BLaER1 (cell line): ENCODE data around the gene SFTPD.

ENCODE experiments used
- H3K27ac ChIP-seq: shearing (Covaris generic); formaldehyde crosslinking; 2 replicates; pipeline ENCODE4 v1.8.1; 2022
- H3K27me3 ChIP-seq: shearing (Covaris generic); formaldehyde crosslinking; 2 replicates; pipeline ENCODE4 v1.8.1; 2022
- H3K36me3 ChIP-seq: shearing (Covaris generic); formaldehyde crosslinking; 2 replicates; pipeline ENCODE4 v1.8.1; 2022
- H3K4me1 ChIP-seq: shearing (Covaris generic); formaldehyde crosslinking; 2 replicates; pipeline ENCODE4 v1.8.1; 2022
- H3K4me2 ChIP-seq: shearing (Covaris generic); formaldehyde crosslinking; 2 replicates; pipeline ENCODE4 v1.8.1; 2022
- H3K4me3 ChIP-seq: shearing (Covaris generic); formaldehyde crosslinking; 2 replicates; pipeline ENCODE4 v1.8.1; 2022
- H3K9ac ChIP-seq: shearing (Covaris generic); formaldehyde crosslinking; 2 replicates; pipeline ENCODE4 v1.8.1; 2022
- H3K9me3 ChIP-seq: shearing (Covaris generic); formaldehyde crosslinking; 2 replicates; pipeline ENCODE4 v1.8.1; 2022
- H4K20me1 ChIP-seq: shearing (Covaris generic); formaldehyde crosslinking; 2 replicates; pipeline ENCODE4 v1.8.1; 2022
- Cebpa-rat ChIP-seq: shearing (Covaris generic); IDR thresholded peaks from 2 replicates; pipeline ENCODE4 v1.8.1; 2022

The SFTPD gene

DNA sequence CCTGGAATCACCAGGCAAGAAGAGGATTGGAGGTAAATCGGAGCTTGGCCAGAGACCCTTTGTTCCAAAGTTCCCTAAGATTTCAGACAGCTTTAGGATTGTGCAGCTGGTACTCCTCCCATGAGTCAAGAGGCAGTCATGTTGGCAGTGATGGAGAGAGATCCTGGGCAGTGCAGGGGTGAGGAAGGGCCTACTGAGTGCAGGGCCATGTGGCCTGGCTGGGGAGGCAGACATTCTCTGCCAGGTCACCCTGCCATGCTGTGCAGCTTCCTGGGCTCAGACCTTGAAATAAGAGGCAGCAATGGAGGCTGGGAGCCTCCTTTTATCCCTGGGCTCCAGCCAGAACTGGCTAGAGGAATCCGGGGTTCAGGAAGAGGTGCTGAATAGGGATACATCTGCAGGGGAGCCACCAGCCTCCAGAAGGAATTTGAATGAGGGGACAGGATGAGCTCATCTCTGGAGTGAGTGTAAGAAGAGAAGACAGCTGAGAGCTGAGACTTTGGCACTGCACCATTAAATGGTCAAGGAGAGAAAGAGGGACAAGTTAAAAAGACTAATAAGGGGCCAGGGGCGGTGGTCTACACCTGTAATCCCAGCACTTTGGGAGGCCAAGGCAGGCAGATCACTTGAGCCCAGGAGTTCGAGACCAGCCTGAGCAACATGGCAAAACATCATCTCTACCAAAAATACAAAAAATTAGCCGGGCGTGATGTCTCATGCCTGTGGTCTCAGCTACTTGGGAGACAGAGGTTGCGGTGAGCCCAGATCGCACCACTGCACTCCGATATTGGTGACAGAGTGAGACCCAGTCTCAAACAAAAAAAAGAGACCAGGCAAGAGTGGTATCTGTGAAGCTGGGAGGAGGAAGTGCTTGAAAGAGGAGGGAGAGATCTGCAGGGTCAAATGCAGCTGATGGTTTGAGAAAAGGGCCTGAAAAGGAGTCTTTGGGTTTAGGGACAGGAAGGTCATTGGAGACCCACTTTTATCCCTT, 12.0 kb downstream of the SFTPD start:
- H3K9me3 ChIP-seq = no peaks in the 10 kb centered on the region
- no peak for TF ChIP-seq Cebpa-rat
- no peaks in the 10 kb centered on the region for H3K27me3 ChIP-seq
- H3K36me3 ChIP-seq = no peaks in the 10 kb centered on the region
- H3K27ac ChIP-seq = no peak overlapping the region
- H3K4me3 ChIP-seq = no peak overlapping the region
- H3K9ac ChIP-seq = no peak overlapping the region
- peak overlapping the region; percentile 64 for H3K4me2 ChIP-seq
- no peaks in the 10 kb centered on the region for H4K20me1 ChIP-seq
- peaks cover 37% of the 10 kb centered on the region for H3K4me1 ChIP-seq

DNA sequence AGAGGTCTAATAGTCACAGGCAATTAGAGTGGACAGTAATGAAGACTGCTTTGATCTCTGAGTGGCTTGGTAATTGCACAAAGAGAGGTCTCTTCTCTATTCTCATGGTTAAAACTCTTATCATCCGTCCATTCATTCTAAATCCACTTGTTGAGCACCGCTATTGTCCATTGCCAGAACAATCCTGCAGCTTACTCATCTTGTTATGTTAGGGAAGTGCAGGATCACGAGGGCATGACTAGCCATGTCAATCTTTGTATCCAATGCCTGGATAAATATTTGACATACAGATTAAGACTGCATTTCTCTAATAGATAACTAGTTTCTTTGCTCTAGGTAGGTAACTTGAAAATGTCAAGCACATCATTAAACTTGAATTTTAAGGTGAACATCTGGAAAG, 14.9 kb downstream of the SFTPD start:
- Histone ChIP-seq H3K4me2 (no peak overlapping the region), H3K36me3 (no peaks in the 10 kb centered on the region), H3K4me3 (no peak overlapping the region), H3K27ac (no peak overlapping the region), H3K9ac (no peak overlapping the region), H3K4me1 (peaks cover 24% of the 10 kb centered on the region), H3K9me3 (no peaks in the 10 kb centered on the region), H3K27me3 (no peaks in the 10 kb centered on the region), H4K20me1 (no peaks in the 10 kb centered on the region)
- no peak for TF ChIP-seq Cebpa-rat

DNA sequence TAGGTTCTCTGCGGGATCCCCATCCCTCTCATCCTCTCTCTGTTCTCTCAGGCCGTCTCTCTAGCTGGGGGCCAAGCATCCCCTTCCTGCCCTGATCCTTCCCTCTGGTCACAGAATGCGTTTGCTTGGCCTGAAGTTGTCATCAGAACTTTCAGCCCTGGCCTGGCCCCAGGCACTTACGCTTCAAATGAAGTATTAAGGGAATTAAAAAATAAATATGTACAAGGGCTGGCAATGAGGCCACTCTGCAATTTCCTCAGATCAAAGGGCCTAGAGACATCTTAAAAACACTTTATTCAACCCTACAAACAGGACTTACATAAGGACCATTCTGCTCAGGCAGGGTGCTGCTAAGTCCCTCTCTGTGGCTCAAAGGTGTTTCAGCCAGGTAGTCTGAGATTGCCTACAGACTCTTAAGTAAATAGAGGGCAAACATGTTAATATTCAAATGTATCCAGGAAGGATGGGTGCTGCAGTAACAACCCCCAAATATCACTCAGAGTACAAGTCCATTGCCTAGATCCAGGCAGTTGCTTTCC, 16.0 kb downstream of the SFTPD start:
- no peak overlapping the region for H3K9ac ChIP-seq
- no peak for TF ChIP-seq Cebpa-rat
- H3K4me1 ChIP-seq = peaks cover 14% of the 10 kb centered on the region
- H3K9me3 ChIP-seq = no peaks in the 10 kb centered on the region
- H3K4me2 ChIP-seq = no peak overlapping the region
- no peak overlapping the region for H3K27ac ChIP-seq
- no peaks in the 10 kb centered on the region for H3K27me3 ChIP-seq
- no peak overlapping the region for H3K4me3 ChIP-seq
- no peaks in the 10 kb centered on the region for H4K20me1 ChIP-seq
- no peaks in the 10 kb centered on the region for H3K36me3 ChIP-seq

DNA sequence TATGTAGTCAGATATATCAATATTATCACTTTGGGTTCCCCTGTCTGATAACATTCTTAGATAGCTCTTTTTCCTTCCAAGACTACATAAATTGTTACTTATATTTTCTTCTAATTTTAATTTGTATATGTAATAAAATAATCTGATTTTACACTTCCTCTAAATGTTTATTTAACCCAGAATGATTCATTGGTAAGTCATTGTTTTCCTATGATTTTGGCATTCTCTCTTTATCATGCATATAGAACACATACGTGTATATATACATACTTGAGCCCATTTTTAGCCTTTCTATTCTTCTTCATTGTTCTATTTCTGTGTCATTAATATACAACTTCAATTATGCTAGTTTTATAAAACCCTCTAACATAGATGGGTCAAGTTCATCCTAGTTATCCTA, 16.6 kb downstream of the SFTPD start:
- Histone ChIP-seq H3K9ac (no peak overlapping the region), H3K27me3 (no peaks in the 10 kb centered on the region), H3K9me3 (no peaks in the 10 kb centered on the region), H3K4me1 (peaks cover 8% of the 10 kb centered on the region), H3K4me2 (no peak overlapping the region), H3K4me3 (no peak overlapping the region), H4K20me1 (no peaks in the 10 kb centered on the region), H3K27ac (no peak overlapping the region), H3K36me3 (no peaks in the 10 kb centered on the region)
- TF ChIP-seq Cebpa-rat = no peak

DNA sequence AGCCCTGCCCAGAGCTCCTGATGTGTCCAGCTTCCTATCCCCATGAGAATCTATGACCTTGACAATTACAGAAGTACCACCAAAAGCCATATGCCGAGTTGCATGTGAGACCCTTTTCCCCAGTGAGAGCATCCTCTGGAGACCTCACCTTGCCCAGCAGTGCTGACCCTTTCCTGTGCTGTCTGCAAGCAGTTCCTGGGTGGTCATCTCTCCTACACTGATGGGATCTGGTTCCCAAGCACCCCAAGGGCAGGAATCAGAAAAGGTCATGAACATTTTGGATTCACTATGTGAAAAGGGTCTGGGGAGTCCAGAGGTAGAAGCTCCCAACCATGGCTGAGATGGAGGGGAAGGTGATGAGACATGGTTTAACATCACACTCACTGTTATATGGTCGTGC, 18.2 kb downstream of the SFTPD start:
- no peak overlapping the region for H3K27ac ChIP-seq
- no peaks in the 10 kb centered on the region for H3K36me3 ChIP-seq
- no peaks in the 10 kb centered on the region for H3K9me3 ChIP-seq
- no peak for TF ChIP-seq Cebpa-rat
- no peak overlapping the region for H3K4me2 ChIP-seq
- no peaks in the 10 kb centered on the region for H3K4me1 ChIP-seq
- no peak overlapping the region for H3K4me3 ChIP-seq
- H3K9ac ChIP-seq = no peak overlapping the region
- no peaks in the 10 kb centered on the region for H3K27me3 ChIP-seq
- no peaks in the 10 kb centered on the region for H4K20me1 ChIP-seq

DNA sequence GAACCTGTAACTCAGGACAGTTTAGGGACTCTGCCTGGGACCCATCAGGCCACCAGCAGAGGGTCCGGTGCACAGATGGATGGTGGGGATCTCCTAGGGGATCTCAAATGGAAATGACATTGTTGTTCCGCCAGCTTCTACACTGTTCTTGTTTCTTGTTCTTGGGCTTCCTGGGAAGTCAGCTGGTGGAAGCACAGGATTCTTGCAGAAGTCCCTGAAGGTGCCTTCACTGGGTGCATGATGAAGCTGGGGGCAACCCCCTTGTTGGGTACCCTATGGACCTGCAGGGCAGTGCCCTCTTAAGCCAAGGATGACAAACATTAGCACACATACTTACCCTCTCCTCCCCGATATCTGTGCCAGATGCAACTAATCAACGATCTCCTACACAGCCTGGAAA, 18.6 kb downstream of the SFTPD start:
- no peak for TF ChIP-seq Cebpa-rat
- Histone ChIP-seq H4K20me1 (no peaks in the 10 kb centered on the region), H3K27me3 (no peaks in the 10 kb centered on the region), H3K36me3 (no peaks in the 10 kb centered on the region), H3K4me3 (no peak overlapping the region), H3K9me3 (no peaks in the 10 kb centered on the region), H3K9ac (no peak overlapping the region), H3K27ac (no peak overlapping the region), H3K4me1 (no peaks in the 10 kb centered on the region), H3K4me2 (no peak overlapping the region)

DNA sequence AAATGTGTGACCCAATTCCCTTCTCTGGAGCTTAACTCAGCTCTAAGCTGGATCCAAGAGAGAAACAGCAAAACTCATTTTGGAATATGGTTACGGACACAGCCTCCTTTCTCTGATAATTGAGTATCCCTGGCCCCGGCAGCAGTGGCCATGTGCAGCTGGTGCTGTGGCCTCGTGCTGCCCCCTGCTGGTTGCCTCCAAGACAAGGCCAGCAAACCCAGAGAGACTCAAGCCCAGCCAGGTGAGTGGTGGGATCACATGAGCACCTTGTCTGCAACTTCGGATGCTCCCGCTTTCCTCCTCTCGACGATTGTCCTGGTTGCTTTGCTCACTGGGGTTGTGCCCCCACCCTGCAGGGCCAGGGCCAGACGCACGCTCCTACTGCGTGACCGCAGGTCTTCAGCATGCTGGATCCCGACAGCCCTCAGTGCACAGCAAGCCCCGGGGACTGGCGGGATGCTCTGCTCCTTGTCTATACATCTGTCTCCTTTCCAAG, 19.4 kb downstream of the SFTPD start:
- Histone ChIP-seq H3K27me3 (no peaks in the 10 kb centered on the region), H3K36me3 (no peaks in the 10 kb centered on the region), H3K4me1 (no peaks in the 10 kb centered on the region), H3K27ac (no peak overlapping the region), H3K9me3 (no peaks in the 10 kb centered on the region), H4K20me1 (no peaks in the 10 kb centered on the region), H3K4me3 (no peak overlapping the region), H3K4me2 (no peak overlapping the region), H3K9ac (no peak overlapping the region)
- no peak for TF ChIP-seq Cebpa-rat

DNA sequence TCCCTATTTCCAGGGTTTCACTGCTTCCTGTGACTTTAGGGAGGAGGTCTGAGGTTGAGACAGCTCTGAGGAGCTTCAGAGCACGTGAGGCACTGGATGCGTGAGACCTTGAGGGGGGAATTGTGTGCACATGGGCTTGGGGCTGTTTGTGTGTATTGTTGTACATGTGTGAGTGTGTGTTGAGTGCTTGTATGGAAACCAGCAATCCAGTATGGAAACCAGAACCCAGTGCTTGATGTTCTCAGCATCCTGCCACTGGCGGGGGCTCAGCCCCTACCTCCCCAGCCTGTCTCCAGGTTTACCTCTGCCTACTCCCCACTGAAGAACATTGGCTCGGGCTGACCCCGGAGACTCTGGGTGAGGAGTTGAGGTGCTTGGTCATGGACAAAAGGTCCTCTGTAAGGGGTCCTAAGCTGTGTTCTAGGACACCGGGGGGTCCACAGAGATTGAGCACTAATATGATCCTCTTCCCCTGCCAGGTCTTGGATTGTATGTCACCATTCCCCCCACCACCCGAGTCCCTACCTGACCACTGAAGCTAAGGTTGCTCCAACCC, 20.8 kb downstream of the SFTPD start:
- Histone ChIP-seq H3K36me3 (no peaks in the 10 kb centered on the region), H3K27me3 (no peaks in the 10 kb centered on the region), H3K4me1 (no peaks in the 10 kb centered on the region), H3K4me2 (no peak overlapping the region), H3K27ac (no peak overlapping the region), H4K20me1 (no peaks in the 10 kb centered on the region), H3K9ac (no peak overlapping the region), H3K4me3 (no peak overlapping the region), H3K9me3 (no peaks in the 10 kb centered on the region)
- no peak for TF ChIP-seq Cebpa-rat

DNA sequence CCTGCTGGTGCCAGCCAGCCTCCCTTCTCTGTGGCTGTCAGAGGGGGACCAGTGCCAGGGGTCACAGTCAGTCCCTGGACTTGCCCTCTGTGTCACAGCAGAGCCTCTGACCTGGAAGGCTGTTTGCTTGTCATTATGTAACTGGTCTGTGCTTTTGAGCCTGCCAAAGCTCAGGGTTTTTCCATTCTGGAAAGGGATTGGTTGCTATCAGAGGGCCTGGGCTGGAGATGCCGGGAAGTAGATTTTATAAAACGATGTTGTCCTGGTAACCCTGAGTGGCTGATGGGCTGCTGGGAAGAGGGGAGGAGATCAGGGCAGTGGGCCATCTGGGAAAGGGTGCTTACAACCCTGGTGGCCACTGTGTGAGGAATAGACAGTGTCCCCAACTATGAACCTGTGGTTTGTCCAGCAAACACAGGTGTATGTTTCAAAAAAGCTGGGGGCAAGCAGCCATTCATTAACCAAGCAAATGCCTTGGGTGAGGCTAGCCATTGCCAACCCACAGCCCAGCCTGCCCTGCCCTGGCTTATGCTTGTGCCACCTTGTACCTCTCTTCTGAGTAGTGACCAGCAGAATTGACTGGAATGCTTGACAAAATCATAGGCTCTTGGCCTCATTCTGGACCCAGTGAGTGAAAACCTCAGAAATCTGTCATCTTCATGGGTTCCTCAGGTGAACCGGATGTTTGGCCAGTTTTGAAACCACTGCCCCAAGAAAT, 21.6 kb downstream of the SFTPD start:
- Histone ChIP-seq H3K9ac (no peak overlapping the region), H3K4me3 (no peak overlapping the region), H3K4me2 (no peak overlapping the region), H3K27ac (no peak overlapping the region), H3K27me3 (no peaks in the 10 kb centered on the region), H4K20me1 (no peaks in the 10 kb centered on the region), H3K9me3 (no peaks in the 10 kb centered on the region), H3K4me1 (no peaks in the 10 kb centered on the region), H3K36me3 (no peaks in the 10 kb centered on the region)
- TF ChIP-seq Cebpa-rat = no peak

DNA sequence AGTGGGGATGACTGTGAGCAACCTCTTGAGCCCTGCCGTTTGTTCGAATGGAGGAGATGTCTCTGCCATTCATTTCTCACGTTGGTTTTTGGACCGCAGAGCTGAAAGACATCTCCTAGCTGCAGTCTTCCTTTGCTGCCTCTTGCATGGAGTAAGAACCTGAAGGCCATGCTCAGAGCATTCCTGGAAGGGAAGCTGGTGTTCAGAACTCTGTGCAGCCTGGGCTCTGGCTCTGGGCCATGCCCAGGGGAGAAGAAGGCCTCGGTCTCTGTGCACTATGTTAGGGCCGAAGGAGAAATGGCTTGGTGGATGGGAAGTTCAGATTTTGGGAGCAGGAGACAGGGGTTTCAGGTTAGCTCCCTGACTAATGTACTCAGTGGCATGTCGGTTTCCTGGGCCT, 22.9 kb downstream of the SFTPD start:
- no peak overlapping the region for H3K4me2 ChIP-seq
- H3K36me3 ChIP-seq = no peaks in the 10 kb centered on the region
- no peak overlapping the region for H3K9ac ChIP-seq
- H3K4me3 ChIP-seq = no peak overlapping the region
- H3K4me1 ChIP-seq = no peaks in the 10 kb centered on the region
- TF ChIP-seq Cebpa-rat = no peak
- H3K27ac ChIP-seq = no peak overlapping the region
- H3K27me3 ChIP-seq = no peaks in the 10 kb centered on the region
- no peaks in the 10 kb centered on the region for H3K9me3 ChIP-seq
- H4K20me1 ChIP-seq = no peaks in the 10 kb centered on the region
